DOHH2 (cell line): ENCODE data around the gene ATP8B3.

Experiments used
- H3F3A ChIP-seq: fragments of 200-600 bp; sonication (generic), shearing (Covaris generic); 2 replicates; pipeline ENCODE4 v1.6.0; 2016; ENCODE audit warnings: antibody characterized with exemption, mild to moderate bottlenecking; ENCODE audit not compliant: control insufficient read depth, insufficient read depth
- H3K27ac ChIP-seq: fragments of 200-600 bp; sonication (generic); 2 replicates; pipeline ENCODE4 v1.5.1; 2014; ENCODE audit warnings: low read depth, mild to moderate bottlenecking, low read length, moderate library complexity
- H3K27me3 ChIP-seq: fragments of 200-600 bp; sonication (generic); 2 replicates; pipeline ENCODE4 v1.6.1; 2014; ENCODE audit warnings: mild to moderate bottlenecking, low read length, mixed read lengths; ENCODE audit not compliant: control insufficient read depth
- H3K36me3 ChIP-seq: fragments of 200-600 bp; sonication (generic); 2 replicates; pipeline ENCODE4 v1.6.1; 2014; ENCODE audit warnings: mild to moderate bottlenecking, low read length, moderate library complexity, mixed read lengths; ENCODE audit not compliant: control insufficient read depth
- H3K4me1 ChIP-seq: fragments of 200-600 bp; sonication (generic); 2 replicates; pipeline ENCODE4 v1.6.1; 2014; ENCODE audit warnings: mild to moderate bottlenecking, low read length, mixed read lengths; ENCODE audit not compliant: control insufficient read depth
- H3K4me2 ChIP-seq: fragments of 200-600 bp; sonication (generic); 2 replicates; pipeline ENCODE4 v1.6.0; 2014; ENCODE audit warnings: mild to moderate bottlenecking, low read length, moderate library complexity
- H3K4me3 ChIP-seq: fragments of 200-600 bp; sonication (generic); 2 replicates; pipeline ENCODE4 v1.5.1; 2014; ENCODE audit warnings: mild to moderate bottlenecking, low read length, mixed read lengths
- H3K79me2 ChIP-seq: fragments of 200-600 bp; sonication (generic); 2 replicates; pipeline ENCODE4 v1.6.1; 2014; ENCODE audit warnings: mild to moderate bottlenecking, low read length, mixed read lengths; ENCODE audit not compliant: control insufficient read depth
- H3K9me2 ChIP-seq: fragments of 200-600 bp; sonication (generic); replicated peaks from 2 replicates; pipeline ENCODE4 v1.6.1; 2014; ENCODE audit warnings: mild to moderate bottlenecking, low read length, mixed read lengths; ENCODE audit not compliant: control insufficient read depth
- H3K9me3 ChIP-seq: fragments of 200-600 bp; sonication (generic); 2 replicates; pipeline ENCODE4 v1.6.1; 2014; ENCODE audit warnings: antibody characterized with exemption, low read length, mixed read lengths; ENCODE audit not compliant: control insufficient read depth, insufficient read depth
- H4K20me1 ChIP-seq: fragments of 200-600 bp; sonication (generic); 2 replicates; pipeline ENCODE4 v1.6.0; 2014; ENCODE audit warnings: low read depth, mild to moderate bottlenecking, antibody characterized with exemption, low read length, moderate library complexity; ENCODE audit not compliant: control insufficient read depth, insufficient read depth
- EZH2phosphoT487 ChIP-seq: fragments of 200-600 bp; sonication (generic); IDR thresholded peaks from 2 replicates; pipeline ENCODE4 v1.6.1; 2017; ENCODE audit warnings: borderline replicate concordance, mild to moderate bottlenecking, antibody characterized with exemption, low read length, moderate library complexity, mixed read lengths
- TF ChIP-seq, protein P1 (sequence below): fragments of 200-600 bp; sonication (generic); IDR thresholded peaks from one replicate; pipeline ENCODE4 v1.5.1; 2014; ENCODE audit warnings: antibody characterized with exemption, mild to moderate bottlenecking, low read depth, low read length; ENCODE audit not compliant: poor library complexity, severe bottlenecking

The ATP8B3 gene

DNA sequence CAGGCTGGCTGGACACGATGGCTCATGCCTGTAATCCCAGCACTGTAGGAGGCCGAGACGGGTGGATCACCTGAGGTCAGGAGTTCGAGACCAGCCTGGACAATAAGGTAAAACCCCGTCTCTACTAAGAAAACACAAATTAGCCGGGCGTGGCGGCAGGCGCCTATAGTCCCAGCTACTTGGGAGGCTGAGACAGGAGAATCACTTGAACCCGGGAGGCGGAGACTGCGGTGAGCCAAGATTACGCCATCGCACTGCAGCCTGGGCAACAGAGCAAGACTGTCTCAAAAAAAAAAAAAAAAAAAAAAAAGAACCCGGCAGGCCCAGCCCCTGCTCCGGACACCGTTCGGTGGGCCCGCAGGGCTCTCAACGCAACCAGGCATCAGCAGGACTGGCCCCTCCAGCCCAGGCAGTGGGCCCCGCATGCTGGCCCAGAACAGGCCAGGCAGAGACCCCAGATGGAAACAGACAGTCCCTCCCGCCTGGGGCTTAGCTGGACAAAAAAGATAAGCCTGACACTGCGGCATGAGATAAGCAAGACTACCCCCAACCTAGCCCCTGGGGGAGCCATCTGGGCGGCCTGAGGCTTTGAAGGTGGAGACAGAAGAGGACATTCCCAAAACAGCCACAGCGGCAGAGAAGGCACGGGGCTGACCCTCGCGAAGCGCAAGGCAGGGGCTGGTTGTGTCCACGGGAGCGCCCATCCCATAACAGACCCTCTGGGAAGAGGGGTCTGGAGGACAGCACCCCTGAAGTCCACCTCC lies 24.6 kb upstream of the ATP8B3 start:
- TF ChIP-seq, protein P1, sequence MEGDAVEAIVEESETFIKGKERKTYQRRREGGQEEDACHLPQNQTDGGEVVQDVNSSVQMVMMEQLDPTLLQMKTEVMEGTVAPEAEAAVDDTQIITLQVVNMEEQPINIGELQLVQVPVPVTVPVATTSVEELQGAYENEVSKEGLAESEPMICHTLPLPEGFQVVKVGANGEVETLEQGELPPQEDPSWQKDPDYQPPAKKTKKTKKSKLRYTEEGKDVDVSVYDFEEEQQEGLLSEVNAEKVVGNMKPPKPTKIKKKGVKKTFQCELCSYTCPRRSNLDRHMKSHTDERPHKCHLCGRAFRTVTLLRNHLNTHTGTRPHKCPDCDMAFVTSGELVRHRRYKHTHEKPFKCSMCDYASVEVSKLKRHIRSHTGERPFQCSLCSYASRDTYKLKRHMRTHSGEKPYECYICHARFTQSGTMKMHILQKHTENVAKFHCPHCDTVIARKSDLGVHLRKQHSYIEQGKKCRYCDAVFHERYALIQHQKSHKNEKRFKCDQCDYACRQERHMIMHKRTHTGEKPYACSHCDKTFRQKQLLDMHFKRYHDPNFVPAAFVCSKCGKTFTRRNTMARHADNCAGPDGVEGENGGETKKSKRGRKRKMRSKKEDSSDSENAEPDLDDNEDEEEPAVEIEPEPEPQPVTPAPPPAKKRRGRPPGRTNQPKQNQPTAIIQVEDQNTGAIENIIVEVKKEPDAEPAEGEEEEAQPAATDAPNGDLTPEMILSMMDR: no peak
- no peak for TF ChIP-seq EZH2phosphoT487
- no peak overlapping the region for H3K4me3 ChIP-seq
- peaks cover 97% of the 10 kb centered on the region for H3K79me2 ChIP-seq
- no peaks in the 10 kb centered on the region for H3K27me3 ChIP-seq
- H3K9me2 ChIP-seq: no peaks in the 10 kb centered on the region
- H3F3A ChIP-seq: no peaks in the 10 kb centered on the region
- peaks cover 19% of the 10 kb centered on the region for H4K20me1 ChIP-seq
- H3K4me2 ChIP-seq: no peak overlapping the region
- no peak overlapping the region for H3K27ac ChIP-seq
- H3K36me3 ChIP-seq: peaks cover 19% of the 10 kb centered on the region
- peaks cover 22% of the 10 kb centered on the region for H3K4me1 ChIP-seq
- no peaks in the 10 kb centered on the region for H3K9me3 ChIP-seq

DNA sequence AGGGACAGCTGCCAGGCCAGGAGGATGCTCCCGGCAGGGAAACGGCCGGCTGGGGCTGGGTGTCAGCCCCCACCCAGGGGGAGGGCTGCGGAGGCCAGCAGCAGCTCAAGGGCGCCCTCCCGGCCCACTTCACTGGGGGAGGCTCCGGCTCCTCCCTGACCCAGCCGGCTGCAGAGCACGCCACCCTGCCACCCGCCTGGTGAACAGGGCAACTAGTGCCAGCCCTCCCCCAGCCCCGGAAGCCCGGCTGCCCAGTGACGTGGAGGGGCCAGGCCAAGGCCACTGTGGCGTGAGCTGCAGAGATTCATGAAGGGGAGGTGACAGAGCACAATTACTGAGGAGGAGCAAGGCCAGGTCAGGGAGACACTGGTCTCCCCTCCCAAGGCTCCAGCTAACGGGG lies 21.5 kb upstream of the ATP8B3 start:
- H3K79me2 ChIP-seq: peaks cover 93% of the 10 kb centered on the region
- H3K27me3 ChIP-seq: no peaks in the 10 kb centered on the region
- peaks cover 25% of the 10 kb centered on the region for H3K36me3 ChIP-seq
- no peaks in the 10 kb centered on the region for H3K9me3 ChIP-seq
- no peaks in the 10 kb centered on the region for H3K4me1 ChIP-seq
- no peaks in the 10 kb centered on the region for H3K9me2 ChIP-seq
- H4K20me1 ChIP-seq: peaks cover 13% of the 10 kb centered on the region
- H3K4me2 ChIP-seq: no peak overlapping the region
- H3F3A ChIP-seq: no peaks in the 10 kb centered on the region; the same call in 1 of the 2 replicates
- TF ChIP-seq, protein P1: no peak
- no peak for TF ChIP-seq EZH2phosphoT487
- no peak overlapping the region for H3K27ac ChIP-seq
- no peak overlapping the region for H3K4me3 ChIP-seq

DNA sequence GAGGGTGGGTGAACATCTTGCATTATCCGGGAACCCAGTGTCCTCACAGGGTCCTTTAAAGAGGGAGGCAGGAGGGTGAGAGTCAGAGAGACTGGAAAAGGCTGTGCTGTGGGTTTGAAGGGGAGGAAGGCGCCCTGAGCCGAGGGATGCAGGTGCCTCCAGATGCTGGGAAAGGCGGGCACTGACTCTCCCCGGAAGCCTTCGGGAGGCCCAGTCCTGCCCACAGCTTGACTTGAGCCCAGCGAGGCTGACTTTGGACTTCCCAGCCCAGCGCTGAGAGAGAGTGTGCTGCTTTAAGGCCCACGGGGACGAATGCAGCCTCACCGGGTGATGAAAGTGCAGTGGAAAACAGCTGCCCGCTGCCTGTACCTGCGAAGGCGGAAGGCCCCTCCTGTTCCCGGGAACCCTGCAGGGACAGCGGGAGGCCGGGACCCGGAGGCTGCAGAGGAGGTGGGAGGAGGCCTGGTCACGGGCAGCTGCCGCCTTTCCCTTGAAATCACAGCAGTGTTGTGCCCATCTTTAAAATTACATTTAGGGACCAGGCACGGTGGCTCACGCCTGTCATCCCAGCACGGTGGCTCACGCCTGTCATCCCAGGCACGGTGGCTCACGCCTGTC lies 20.1 kb upstream of the ATP8B3 start:
- H3K4me2 ChIP-seq: no peak overlapping the region
- no peaks in the 10 kb centered on the region; the same call in 1 of the 2 replicates for H3F3A ChIP-seq
- no peaks in the 10 kb centered on the region for H3K27me3 ChIP-seq
- peaks cover 82% of the 10 kb centered on the region for H3K79me2 ChIP-seq
- H3K4me3 ChIP-seq: no peak overlapping the region
- no peaks in the 10 kb centered on the region for H3K9me3 ChIP-seq
- H4K20me1 ChIP-seq: peaks cover 10% of the 10 kb centered on the region
- H3K4me1 ChIP-seq: no peaks in the 10 kb centered on the region
- no peaks in the 10 kb centered on the region for H3K9me2 ChIP-seq
- H3K27ac ChIP-seq: no peak overlapping the region
- H3K36me3 ChIP-seq: peaks cover 27% of the 10 kb centered on the region
- TF ChIP-seq EZH2phosphoT487: no peak
- TF ChIP-seq, protein P1: no peak
